H54 (cell line): ENCODE measurements around the gene SLC28A1.
"Not testable (repeated sequence)": the region's sequence is repeated elsewhere in the genome, so short reads cannot be mapped to it uniquely, and the experiment has no call there.

ENCODE experiments used
- DNase-seq: peaks from one replicate; pipeline ENCODE4 v3.0.0; 2011; ENCODE audit warnings: low spot score, mixed read lengths; ENCODE audit not compliant: insufficient read length
- FAIRE-seq: peaks from 3 replicates; lab custom pipeline; 2011; peaks lifted over from hg19 to GRCh38; lab: Jason Lieb, UNC
- POLR2A ChIP-seq: IDR thresholded peaks from 2 replicates; pipeline ENCODE4 v1.6.1; 2011; ENCODE audit warnings: low read depth, mild to moderate bottlenecking, low read length

SLC28A1 gene

DNA sequence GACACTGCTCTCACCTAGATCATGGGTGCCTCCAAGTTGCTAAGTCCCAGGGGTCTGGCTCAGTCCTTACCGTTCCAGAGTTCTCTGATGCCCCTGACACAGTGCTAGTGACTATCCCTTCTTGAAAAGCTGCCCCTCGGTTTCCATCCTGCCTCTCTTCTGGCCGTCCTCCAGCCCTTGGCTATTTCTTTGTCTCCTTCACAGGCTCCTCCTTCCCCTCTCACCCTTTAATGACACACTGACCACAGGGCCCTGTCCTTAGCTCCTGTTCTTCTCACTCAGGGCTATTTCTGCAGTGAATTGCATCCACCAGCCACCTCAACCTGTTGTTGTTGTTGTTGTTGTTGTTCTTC lies 31.1 kb downstream of the SLC28A1 start:
- TF ChIP-seq POLR2A, result no peak
- DNase-seq (no peak), FAIRE-seq (no peak)

- TF ChIP-seq POLR2A, result no peak
- no peak for FAIRE-seq
- DNase-seq, result no peak
These were observed 33.0 kb downstream of the SLC28A1 start for GRCh38 chr15:84917452-84917851.

GRCh38 chr15:84919106-84919667 lies 34.7 kb downstream of the SLC28A1 start:
- FAIRE-seq, result no peak
- no peak for TF ChIP-seq POLR2A
- no peak for DNase-seq

GRCh38 chr15:84921121-84921520 lies 36.7 kb downstream of the SLC28A1 start:
- TF ChIP-seq POLR2A, result no peak
- FAIRE-seq (no peak), DNase-seq (no peak)

GRCh38 chr15:84922530-84922929 lies 38.1 kb downstream of the SLC28A1 start:
- FAIRE-seq (no peak), DNase-seq (no peak)
- TF ChIP-seq POLR2A, result no peak

GRCh38 chr15:84924077-84924731 lies 39.7 kb downstream of the SLC28A1 start:
- FAIRE-seq (no peak), DNase-seq (no peak)
- no peak for TF ChIP-seq POLR2A

GRCh38 chr15:84924821-84925569 lies 40.5 kb downstream of the SLC28A1 start:
- DNase-seq, FAIRE-seq: not testable (repeated sequence)

- no peak for TF ChIP-seq POLR2A
- DNase-seq, result no peak
- no peak for FAIRE-seq
These were observed 41.4 kb downstream of the SLC28A1 start for GRCh38 chr15:84925906-84926305.

DNA sequence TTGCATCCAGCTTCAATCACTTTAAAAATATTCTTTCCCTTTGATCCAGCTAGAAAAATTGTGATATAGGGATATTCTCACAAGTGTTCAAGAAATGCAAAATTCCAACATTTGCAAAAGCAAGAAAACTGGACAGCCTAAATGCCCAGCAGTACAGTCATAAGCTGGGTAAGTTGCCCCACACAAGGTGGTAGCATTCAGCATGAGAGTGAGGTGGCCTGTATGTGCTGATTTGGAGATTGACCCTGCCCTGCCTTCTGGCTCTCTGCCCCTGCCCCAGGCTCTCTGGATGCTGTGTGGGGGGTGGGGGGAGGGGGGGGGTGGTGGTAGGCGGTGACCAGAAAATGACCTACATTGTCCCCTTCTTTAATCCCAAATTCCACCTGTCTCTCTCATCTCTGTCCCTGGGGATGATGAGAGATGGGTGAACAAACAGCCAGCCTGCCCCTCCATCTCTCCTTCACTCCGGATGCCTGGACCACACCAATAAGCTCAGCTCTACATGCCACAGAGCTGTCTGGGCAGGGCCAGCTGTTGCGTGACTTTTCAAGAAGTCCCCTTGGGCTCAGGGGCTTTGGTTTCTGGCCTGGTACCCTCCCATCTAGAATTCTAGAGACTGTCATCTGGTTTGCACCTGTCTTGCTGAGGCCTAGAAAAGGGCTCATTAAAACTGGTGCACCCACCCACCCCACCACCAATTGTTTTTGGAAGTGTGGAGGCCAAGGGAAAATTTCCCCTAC lies 42.2 kb downstream of the SLC28A1 start:
- TF ChIP-seq POLR2A, result no peak
- FAIRE-seq (no peak), DNase-seq (no peak)

GRCh38 chr15:84928843-84929168 lies 44.3 kb downstream of the SLC28A1 start:
- no peak for TF ChIP-seq POLR2A
- DNase-seq, result no peak
- no peak for FAIRE-seq

DNA sequence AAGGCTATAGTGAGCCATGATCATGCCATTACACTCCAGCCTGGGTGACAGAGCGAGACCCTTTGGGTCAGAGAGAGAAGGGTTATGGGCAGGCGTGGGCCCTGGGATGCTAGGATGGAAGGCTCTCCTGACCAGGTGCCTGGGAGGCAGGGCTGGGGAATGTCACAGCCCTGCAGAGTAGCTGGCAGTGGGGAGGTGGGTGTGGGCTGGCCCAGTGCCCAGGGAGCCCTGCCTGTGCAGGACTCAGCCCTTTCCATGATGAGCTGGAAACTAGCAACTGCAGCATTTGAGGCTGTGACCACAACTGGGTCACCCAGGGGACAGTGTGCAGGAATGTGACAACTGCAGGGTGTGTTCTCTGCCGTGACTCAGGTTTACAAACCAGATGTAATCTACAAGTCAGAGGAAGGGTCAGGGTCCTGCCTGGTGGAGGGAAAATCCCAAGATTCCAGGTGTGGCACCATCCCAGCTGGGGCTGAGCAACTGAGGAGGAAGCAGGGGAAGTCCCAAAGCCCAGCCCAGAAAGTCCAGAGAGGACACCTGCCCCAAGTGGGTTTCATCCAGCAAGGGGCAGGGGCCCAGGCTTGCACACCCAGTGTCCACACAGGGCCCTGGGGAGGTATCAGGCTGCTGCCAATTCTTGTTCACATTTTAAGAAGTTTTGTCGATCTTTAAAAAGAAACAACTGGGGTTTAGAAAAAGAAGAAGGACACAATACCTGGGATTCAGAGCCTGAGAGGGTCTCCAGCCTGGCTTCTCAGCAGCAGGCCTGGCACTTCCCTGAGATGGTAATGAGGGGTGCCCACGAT lies 45.5 kb downstream of the SLC28A1 start:
- DNase-seq, result peak; percentile 35
- peak; percentile 6 for FAIRE-seq
- TF ChIP-seq POLR2A, result no peak

- TF ChIP-seq POLR2A, result no peak
- FAIRE-seq, result no peak
- DNase-seq, result no peak
These were observed 50.7 kb downstream of the SLC28A1 start for GRCh38 chr15:84934942-84935729.

- no peak for DNase-seq
- no peak for FAIRE-seq
- no peak for TF ChIP-seq POLR2A
These were observed 52.7 kb downstream of the SLC28A1 start for GRCh38 chr15:84937144-84937543.

DNA sequence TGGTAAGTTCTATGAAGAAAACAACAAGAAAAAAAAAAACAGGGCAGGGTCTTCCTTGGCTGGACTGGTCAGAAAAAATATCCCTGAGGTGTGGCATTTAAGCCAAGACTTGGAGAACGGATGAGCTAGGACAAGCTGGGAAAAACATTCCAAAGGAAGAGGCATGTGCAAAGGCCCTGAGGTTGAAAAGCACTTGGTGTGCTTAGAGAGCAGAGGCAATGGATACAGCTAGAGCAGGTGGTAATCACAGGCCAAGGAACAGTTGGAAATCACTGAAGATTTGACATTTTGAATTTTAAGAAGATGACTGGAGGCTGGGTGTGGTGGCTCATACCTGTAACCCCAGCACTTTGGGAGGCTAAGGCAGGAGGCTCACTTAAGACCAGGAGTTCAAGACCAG lies 54.3 kb downstream of the SLC28A1 start:
- DNase-seq (no peak), FAIRE-seq (no peak)
- TF ChIP-seq POLR2A, result no peak
